H1 (cell line): ENCODE measurements around the gene SIPA1L3. TPM values are rescaled to one million over a fixed set of nuclear protein-coding genes. Genes with fewer than 3 reads are reported as not detected.

Experiments used
- CBX5 ChIP-seq: fragments of 300-800, 300-1000 bp; sonication (generic); IDR thresholded peaks from 2 replicates; pipeline ENCODE4 v1.7.1; 2016; ENCODE audit warnings: antibody characterized with exemption, low read length, low read depth
- CBX8 ChIP-seq: fragments of 300-800, 300-1000 bp; sonication (generic); IDR thresholded peaks from 2 replicates; pipeline ENCODE4 v1.7.1; 2016; ENCODE audit warnings: low read depth, low read length, borderline replicate concordance
- NANOG ChIP-seq: IDR thresholded peaks from 2 replicates; pipeline ENCODE4 v1.6.1; 2011; ENCODE audit warnings: low read length, low read depth, mild to moderate bottlenecking, inconsistent platforms; ENCODE audit not compliant: insufficient read depth, poor library complexity, severe bottlenecking
- polyA plus RNA-seq, 7 experiments: library from polyadenylated mRNA; depleted of rRNA in 3 of 7; stranded (reverse) in 5 of 7; unstranded in 2 of 7; fragments of >200 nt in 5 of 7; fragments of 200-250 nt in 2 of 7; gene quantifications; 1 replicate in 5 of 7; 2 replicates in 1 of 7; 4 replicates in 1 of 7; pipeline versions ENCODE4 v1.2.1 to v1.2.3, GENCODE V29; 2011 to 2013; ENCODE audit warnings: missing spikeins in 2 of 7, mixed read lengths in 2 of 7
- total RNA-seq: library from RNA; stranded (reverse); fragmentation: NEBNext Ultra II Directional; extraction: Animal tissue kit (Norgen Biotek cat#: 25700); gene quantifications from 2 replicates; pipeline ENCODE4 v1.2.1, GENCODE V29; 2021

Gene SIPA1L3
- total and polyA plus RNA-seq, 2 of the 8 experiments (the other 6 are each of a cell fraction or from before 2014, with no cell fraction given) = 15.0 to 54.9 TPM

DNA sequence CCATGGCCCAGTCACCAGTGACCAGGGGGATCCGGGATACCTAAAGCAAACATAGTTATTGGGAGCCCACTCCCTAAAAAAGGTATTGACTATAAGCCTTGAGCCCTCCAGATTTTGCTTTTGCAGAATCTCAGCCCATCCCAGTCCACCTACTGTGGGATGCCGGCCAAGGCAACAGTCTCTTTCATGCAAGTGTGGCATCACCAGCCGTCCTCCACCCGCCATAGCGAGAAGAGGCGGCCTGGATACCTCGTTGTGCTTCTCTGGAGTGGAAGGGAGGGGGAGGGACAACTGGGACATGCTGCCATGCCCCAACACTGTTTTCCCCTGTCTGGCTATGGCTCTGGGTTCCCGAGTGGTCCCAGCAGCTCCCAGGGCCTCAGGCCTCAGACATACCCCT lies 193.6 kb downstream of the SIPA1L3 start (continued):
- TF ChIP-seq CBX8 (no peak), CBX5 (no peak), NANOG (no peak)
